Esophagus muscularis mucosa (tissue), 4 donors: Measurements from ENCODE around the gene DNLZ. TPM values are rescaled to one million over a fixed set of nuclear protein-coding genes. Genes with fewer than 3 reads are reported as not detected.
"Not testable (repeated sequence)": the region's sequence is repeated elsewhere in the genome, so short reads cannot be mapped to it uniquely, and the experiment has no call there.

ENCODE experiments used
- DNase-seq: peaks from one replicate; pipeline ENCODE4 v3.0.0-alpha.2; 2017; ENCODE audit errors: extremely low spot score
- H3K27ac ChIP-seq, 4 donors: fragments of 200-600 bp; sonication (generic); replicated peaks in 1 of 4; 1 replicate in 3 of 4; 2 replicates in 1 of 4; pipeline ENCODE4 v1.5.1; 2016 to 2019; ENCODE audit warnings: mild to moderate bottlenecking in 1 of 4
- H3K27me3 ChIP-seq, 4 donors: fragments of 200-600 bp; sonication (generic); one replicate each; pipeline versions ENCODE4 v1.5.1 to v1.6.0; 2016 to 2019
- H3K36me3 ChIP-seq, 4 donors: fragments of 200-600 bp; sonication (generic); one replicate each; pipeline ENCODE4 v1.5.1; 2016 to 2019
- H3K4me1 ChIP-seq, 4 donors: fragments of 200-600 bp; sonication (generic); one replicate each; pipeline ENCODE4 v1.5.1; 2016 to 2019
- H3K4me3 ChIP-seq, 4 donors: fragments of 200-600 bp; sonication (generic); 1 replicate in 2 of 4; 2 replicates in 2 of 4; pipeline ENCODE4 v1.5.1; 2016 to 2019; ENCODE audit warnings: mild to moderate bottlenecking in 4 of 4, moderate library complexity in 1 of 4
- H3K9me3 ChIP-seq, 4 donors: fragments of 200-600 bp; sonication (generic); 1 replicate in 3 of 4; 2 replicates in 1 of 4; pipeline ENCODE4 v1.5.1; 2016 to 2019
- EP300 ChIP-seq: sonication (generic); formaldehyde crosslinking; IDR thresholded peaks from one replicate; pipeline ENCODE4 v1.6.1; 2017; ENCODE audit warnings: antibody characterized with exemption
- POLR2A ChIP-seq: fragments of 450-650 bp; IDR thresholded peaks from one replicate; pipeline ENCODE4 v1.6.1; 2017; ENCODE audit warnings: antibody characterized with exemption, moderate library complexity, mild to moderate bottlenecking, low read depth
- POLR2AphosphoS5 ChIP-seq, 2 donors: sonication (generic); formaldehyde crosslinking; IDR thresholded peaks; one replicate each; pipeline ENCODE4 v1.6.1; 2017; ENCODE audit warnings: antibody characterized with exemption in 2 of 2
- WGBS: methylation state at CpG from one replicate; pipeline ENCODE4 v1.1.5; 2018; 5-methylcytosine and 5-hydroxymethylcytosine counted together
- intact Hi-C: fragments of 100-400 bp; cut with DNase I; formaldehyde crosslinking; loops from one replicate; pipeline ENCODE4 v1.15.1; 2023
- total RNA-seq, 4 donors: library from RNA; depleted of rRNA; stranded (reverse); fragments of >200 nt; gene quantifications; one replicate each; pipeline versions ENCODE4 v1.1.0 to v1.2.1, GENCODE V29; 2016
- TF ChIP-seq, protein P1 (sequence below), 3 experiments: fragments of 200-600 bp in 2 of 3; fragments of 450-650 bp in 1 of 3; sonication (generic) in 2 of 3; IDR thresholded peaks; one replicate each; pipeline ENCODE4 v1.5.1; 2017 to 2019; ENCODE audit warnings: antibody characterized with exemption in 3 of 3, mild to moderate bottlenecking in 2 of 3, moderate library complexity in 1 of 3

The DNLZ gene
- total RNA-seq, 4 donors from 2014 or later = 29.5 to 41.3 (median 35.8) TPM

DNA sequence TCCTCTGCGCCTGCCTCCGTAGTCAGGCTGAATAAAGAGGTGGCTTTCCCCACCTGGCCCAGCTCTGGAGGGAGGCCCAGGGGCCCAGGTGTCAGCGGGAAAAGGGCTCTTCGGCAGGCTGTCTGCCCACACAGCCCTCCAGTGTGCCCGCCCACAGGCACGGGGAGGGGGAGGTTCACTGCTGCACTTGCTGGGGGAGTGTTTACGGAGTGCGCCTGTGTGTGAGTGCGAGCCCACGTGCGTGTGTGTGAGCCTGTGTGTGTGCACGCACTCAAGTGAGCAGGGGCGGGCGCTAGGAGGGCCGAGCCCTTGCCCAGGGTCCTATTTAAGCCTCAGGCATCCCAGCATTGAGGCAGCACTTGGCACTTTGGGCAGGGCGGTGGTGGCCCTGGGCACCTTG, 10.9 kb downstream of the DNLZ start:
- intact Hi-C loops = no loop called here
- 77% methylated on average over 10 of the region's 16 CpGs for WGBS
- H3K4me3 ChIP-seq = no peak overlapping the region
- H3K36me3 ChIP-seq = peaks cover 0 to 46% (median 36%) of the 10 kb centered on the region in 4 donors
- H3K9me3 ChIP-seq = no peaks in the 10 kb centered on the region
- TF ChIP-seq, protein P1, sequence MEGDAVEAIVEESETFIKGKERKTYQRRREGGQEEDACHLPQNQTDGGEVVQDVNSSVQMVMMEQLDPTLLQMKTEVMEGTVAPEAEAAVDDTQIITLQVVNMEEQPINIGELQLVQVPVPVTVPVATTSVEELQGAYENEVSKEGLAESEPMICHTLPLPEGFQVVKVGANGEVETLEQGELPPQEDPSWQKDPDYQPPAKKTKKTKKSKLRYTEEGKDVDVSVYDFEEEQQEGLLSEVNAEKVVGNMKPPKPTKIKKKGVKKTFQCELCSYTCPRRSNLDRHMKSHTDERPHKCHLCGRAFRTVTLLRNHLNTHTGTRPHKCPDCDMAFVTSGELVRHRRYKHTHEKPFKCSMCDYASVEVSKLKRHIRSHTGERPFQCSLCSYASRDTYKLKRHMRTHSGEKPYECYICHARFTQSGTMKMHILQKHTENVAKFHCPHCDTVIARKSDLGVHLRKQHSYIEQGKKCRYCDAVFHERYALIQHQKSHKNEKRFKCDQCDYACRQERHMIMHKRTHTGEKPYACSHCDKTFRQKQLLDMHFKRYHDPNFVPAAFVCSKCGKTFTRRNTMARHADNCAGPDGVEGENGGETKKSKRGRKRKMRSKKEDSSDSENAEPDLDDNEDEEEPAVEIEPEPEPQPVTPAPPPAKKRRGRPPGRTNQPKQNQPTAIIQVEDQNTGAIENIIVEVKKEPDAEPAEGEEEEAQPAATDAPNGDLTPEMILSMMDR (IDR thresholded peaks at IDR 0.05) = no peak
- TF ChIP-seq POLR2AphosphoS5 (IDR thresholded peaks at IDR 0.05) = no peak
- TF ChIP-seq POLR2A = no peak
- TF ChIP-seq EP300 = no peak
- no peaks in the 10 kb centered on the region for H3K27me3 ChIP-seq
- H3K27ac ChIP-seq = no peak overlapping the region
- DNase-seq = no peak
- peaks cover 18 to 28% (median 21%) of the 10 kb centered on the region in 4 donors for H3K4me1 ChIP-seq

DNA sequence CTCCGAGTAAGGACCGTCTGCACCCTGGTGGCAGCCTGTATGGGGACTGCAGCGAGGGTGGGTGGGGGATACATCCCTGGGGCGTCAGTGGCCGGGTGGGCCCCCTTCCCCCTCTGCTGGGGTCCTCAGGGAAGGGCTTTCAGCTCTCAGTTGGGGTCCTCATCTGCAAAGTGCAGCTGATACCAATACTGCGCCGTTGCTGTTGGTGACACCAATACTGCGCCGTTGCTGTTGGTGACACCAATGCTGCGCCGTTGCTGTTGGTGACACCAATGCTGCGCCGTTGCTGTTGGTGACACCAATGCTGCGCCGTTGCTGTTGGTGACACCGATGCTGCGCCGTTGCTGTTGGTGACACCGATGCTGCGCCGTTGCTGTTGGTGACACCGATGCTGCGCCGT, 11.7 kb downstream of the DNLZ start:
- H3K9me3 ChIP-seq, H3K27me3 ChIP-seq, intact Hi-C loops, DNase-seq, H3K4me3 ChIP-seq, H3K27ac ChIP-seq: not testable (repeated sequence)
- WGBS = no CpG with 5 or more reads among the region's 24 CpGs
- Histone ChIP-seq H3K36me3 (peaks cover 0 to 38% (median 29%) of the 10 kb centered on the region in 4 donors), H3K4me1 (peaks cover 18 to 33% (median 21%) of the 10 kb centered on the region in 4 donors)

GRCh38 chr9:136351252-136351800, 12.2 kb downstream of the DNLZ start:
- Histone ChIP-seq H3K27ac (no peak overlapping the region), H3K4me3 (no peak overlapping the region), H3K9me3 (no peaks in the 10 kb centered on the region), H3K36me3 (peaks cover 0 to 32% (median 23%) of the 10 kb centered on the region in 4 donors), H3K27me3 (no peaks in the 10 kb centered on the region), H3K4me1 (peaks cover 19 to 36% (median 25%) of the 10 kb centered on the region in 4 donors)
- WGBS = 77% methylated on average over 2 of the region's 11 CpGs
- TF ChIP-seq POLR2AphosphoS5 (IDR thresholded peaks at IDR 0.05) (no peak), POLR2A (no peak), EP300 (no peak)
- TF ChIP-seq, protein P1 (IDR thresholded peaks at IDR 0.05) = no peak
- DNase-seq = no peak
- intact Hi-C loops = no loop called here

DNA sequence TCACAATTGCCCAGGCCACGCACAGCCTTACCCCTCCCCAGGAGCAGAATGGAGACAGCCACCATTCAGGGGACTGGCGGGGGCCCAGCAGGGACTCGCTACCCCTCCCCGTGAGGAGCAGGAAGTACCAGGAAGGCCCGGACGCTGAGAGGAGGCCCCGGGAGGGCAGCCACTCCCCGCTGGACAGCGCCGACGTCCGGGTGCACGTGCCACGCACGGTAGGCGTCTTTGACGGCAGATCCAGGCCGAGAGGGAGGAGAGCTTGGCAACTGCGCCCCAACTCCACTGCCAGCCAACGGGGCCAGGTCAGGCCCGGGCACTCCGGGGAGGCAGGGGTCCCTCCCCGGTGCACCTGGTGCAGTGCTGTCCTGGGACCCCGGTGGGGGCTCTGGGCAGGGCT, 14.0 kb downstream of the DNLZ start:
- TF ChIP-seq POLR2A (no peak), POLR2AphosphoS5 (IDR thresholded peaks at IDR 0.05) (no peak), EP300 (no peak)
- TF ChIP-seq, protein P1 (IDR thresholded peaks at IDR 0.05) = no peak
- H3K4me3 ChIP-seq = no peak overlapping the region
- no peak for DNase-seq
- intact Hi-C loops = no loop called here
- peaks cover 16 to 38% (median 29%) of the 10 kb centered on the region in 4 donors for H3K4me1 ChIP-seq
- no peaks in the 10 kb centered on the region for H3K27me3 ChIP-seq
- H3K27ac ChIP-seq = no peak overlapping the region
- no peaks in the 10 kb centered on the region for H3K9me3 ChIP-seq
- peaks cover 0 to 25% (median 16%) of the 10 kb centered on the region in 4 donors for H3K36me3 ChIP-seq
- WGBS = no CpG with 5 or more reads among the region's 24 CpGs

DNA sequence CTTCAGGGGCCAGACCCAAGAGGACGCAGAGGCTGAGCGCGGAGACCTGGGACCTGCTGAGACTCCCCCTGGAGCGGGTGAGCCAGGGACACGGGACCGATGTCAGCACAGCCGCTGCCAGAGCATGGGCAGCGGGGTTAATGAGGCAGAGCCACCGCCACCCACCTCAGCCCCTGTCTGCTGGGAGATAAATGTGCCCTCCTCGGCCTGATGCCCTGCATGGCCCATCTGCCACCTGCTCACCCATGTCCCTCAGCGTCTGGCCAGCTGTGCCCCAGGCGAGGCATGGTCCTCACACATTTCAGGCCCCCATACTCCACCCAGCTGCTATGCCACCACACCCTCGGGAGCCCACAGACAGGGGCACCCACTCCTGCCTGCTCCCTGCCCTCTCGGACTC, 14.9 kb downstream of the DNLZ start:
- DNase-seq = no peak
- H3K36me3 ChIP-seq = peaks cover 0 to 25% (median 16%) of the 10 kb centered on the region in 4 donors
- H3K27me3 ChIP-seq = no peaks in the 10 kb centered on the region
- H3K4me3 ChIP-seq = no peak overlapping the region
- H3K4me1 ChIP-seq = peaks cover 12 to 29% (median 22%) of the 10 kb centered on the region in 4 donors
- 100% methylated on average over 3 of the region's 14 CpGs for WGBS
- H3K9me3 ChIP-seq = no peaks in the 10 kb centered on the region
- no peak overlapping the region for H3K27ac ChIP-seq
- TF ChIP-seq, protein P1 (IDR thresholded peaks at IDR 0.05) = no peak
- TF ChIP-seq POLR2AphosphoS5 (IDR thresholded peaks at IDR 0.05) = no peak
- TF ChIP-seq EP300 = no peak
- TF ChIP-seq POLR2A = no peak
- intact Hi-C loops = no loop called here
